Keratinocyte (primary cell): ENCODE results near the gene THBS2. TPM values are rescaled to one million over a fixed set of nuclear protein-coding genes. Genes with fewer than 3 reads are reported as not detected.
A peak's percentile ranks its signal among the peaks of the same experiment; 100 is the strongest.
"Not testable (repeated sequence)": the region's sequence is repeated elsewhere in the genome, so short reads cannot be mapped to it uniquely, and the experiment has no call there.

ENCODE experiments used
- DNase-seq: peaks from one replicate; pipeline ENCODE4 v3.0.0-alpha.2; 2011; ENCODE audit warnings: low read depth, missing footprints, low spot score
- FAIRE-seq: peaks from 2 replicates; lab custom pipeline; 2011; peaks lifted over from hg19 to GRCh38; lab: Jason Lieb, UNC
- H2AFZ ChIP-seq: 2 replicates; pipeline ENCODE4 v1.6.0; 2012; ENCODE audit warnings: low read length, control low read depth, inconsistent platforms; ENCODE audit not compliant: control insufficient read depth
- H3K27ac ChIP-seq: 2 replicates; pipeline ENCODE4 v1.5.1; 2011; ENCODE audit warnings: low read length; ENCODE audit not compliant: control insufficient read depth, insufficient read depth
- H3K27me3 ChIP-seq: 3 replicates; pipeline ENCODE4 v1.6.0; 2011; ENCODE audit warnings: low read length; ENCODE audit not compliant: control insufficient read depth, insufficient read depth; ENCODE audit errors: extremely low read depth
- H3K36me3 ChIP-seq, 2 experiments: 2 replicates in 1 of 2; 3 replicates in 1 of 2; pipeline ENCODE4 v1.5.1; 2011; ENCODE audit warnings: low read length in 2 of 2, mild to moderate bottlenecking in 1 of 2; ENCODE audit not compliant: control insufficient read depth in 2 of 2, insufficient read depth in 2 of 2; ENCODE audit errors: extremely low read depth in 1 of 2
- H3K4me1 ChIP-seq: 3 replicates; pipeline ENCODE4 v1.5.1; 2011; ENCODE audit warnings: low read length; ENCODE audit not compliant: control insufficient read depth, insufficient read depth; ENCODE audit errors: extremely low read depth
- H3K4me2 ChIP-seq: 3 replicates; pipeline ENCODE4 v1.6.0; 2011; ENCODE audit warnings: low read depth, low read length; ENCODE audit not compliant: control insufficient read depth, insufficient read depth; ENCODE audit errors: extremely low read depth
- H3K4me3 ChIP-seq, 3 experiments: fragments of 200-600 bp in 1 of 3; sonication (generic) in 1 of 3; 2 replicates in 2 of 3; 3 replicates in 1 of 3; pipeline ENCODE4 v1.5.1; 2011 to 2016; ENCODE audit warnings: low read length in 3 of 3, mild to moderate bottlenecking in 3 of 3, control low read depth in 2 of 3, inconsistent platforms in 1 of 3, low read depth in 1 of 3, mixed read lengths in 1 of 3, mixed run types in 1 of 3, moderate library complexity in 1 of 3; ENCODE audit not compliant: control insufficient read depth in 2 of 3, insufficient read depth in 2 of 3; ENCODE audit errors: extremely low read depth in 1 of 3
- H3K79me2 ChIP-seq: 2 replicates; pipeline ENCODE4 v1.6.0; 2012; ENCODE audit warnings: low read length; ENCODE audit not compliant: control insufficient read depth, insufficient read depth
- H3K9ac ChIP-seq: 3 replicates; pipeline ENCODE4 v1.6.0; 2011; ENCODE audit warnings: low read length; ENCODE audit not compliant: control insufficient read depth, insufficient read depth; ENCODE audit errors: extremely low read depth
- H3K9me1 ChIP-seq: 3 replicates; pipeline ENCODE4 v1.6.0; 2011; ENCODE audit warnings: low read length; ENCODE audit not compliant: control insufficient read depth, insufficient read depth; ENCODE audit errors: extremely low read depth
- H3K9me3 ChIP-seq: 2 replicates; pipeline ENCODE4 v1.5.1; 2012; ENCODE audit warnings: low read depth, low read length; ENCODE audit not compliant: control insufficient read depth
- H4K20me1 ChIP-seq: 3 replicates; pipeline ENCODE4 v1.6.0; 2011; ENCODE audit warnings: low read length; ENCODE audit not compliant: control insufficient read depth, insufficient read depth; ENCODE audit errors: extremely low read depth
- CTCF ChIP-seq, 3 experiments: IDR thresholded peaks in 1 of 3; conservative IDR thresholded peaks in 1 of 3; optimal IDR thresholded peaks in 1 of 3; 2 replicates in 2 of 3; 3 replicates in 1 of 3; pipeline versions ENCODE3 to v1.5.1; 2011; ENCODE audit warnings: low read length in 3 of 3, mild to moderate bottlenecking in 3 of 3, moderate library complexity in 2 of 3, control low read depth in 1 of 3, inconsistent platforms in 1 of 3; ENCODE audit not compliant: insufficient read depth in 2 of 3; ENCODE audit errors: extremely low read depth in 1 of 3
- EZH2 ChIP-seq: IDR thresholded peaks from one replicate; pipeline ENCODE4 v1.6.1; 2012; ENCODE audit warnings: inconsistent platforms, mild to moderate bottlenecking, low read length, moderate library complexity
- dilution Hi-C: fragments of 300-500 bp; cut with MboI; formaldehyde crosslinking; loops from one replicate; pipeline ENCODE4 v1.7.0; 2020; ENCODE audit warnings: low sequenced_read_pairs; ENCODE audit not compliant: extremely low pct_ligation_motif_present
- polyA plus RNA-seq, 5 experiments: library from polyadenylated mRNA; depleted of rRNA in 3 of 5; stranded (reverse) in 3 of 5; stranded (forward) in 1 of 5; unstranded in 1 of 5; fragments of >200 nt; gene quantifications; 1 replicate in 1 of 5; 2 replicates in 3 of 5; 3 replicates in 1 of 5; pipeline versions ENCODE4 v1.2.1 to v1.2.3, GENCODE V29; 2011 to 2012; ENCODE audit warnings: missing spikeins in 2 of 5, low read depth in 1 of 5, low replicate concordance in 1 of 5

Gene THBS2
- polyA plus RNA-seq, 1 donor (not counting 4 experiments of a cell fraction or from before 2014, with no cell fraction given), result 533 TPM

- dilution Hi-C loops, result no loop called here
- Histone ChIP-seq H3K4me3 (no peak overlapping the region), H4K20me1 (no peaks in the 10 kb centered on the region), H3K9ac (peak overlapping the region; percentile 22), H3K4me2 (no peak overlapping the region), H3K9me3 (no peaks in the 10 kb centered on the region), H3K27me3 (no peaks in the 10 kb centered on the region), H3K4me1 (peaks cover 12% of the 10 kb centered on the region), H3K36me3 (peaks cover 14 to 20% of the 10 kb centered on the region in 2 experiments), H3K9me1 (no peaks in the 10 kb centered on the region), H3K27ac (peak overlapping the region; percentile 60), H2AFZ (no peak overlapping the region), H3K79me2 (no peaks in the 10 kb centered on the region)
- DNase-seq (no peak), FAIRE-seq (no peak)
- TF ChIP-seq EZH2 (no peak), CTCF (optimal IDR thresholded peaks at IDR 0.05 in 1 of 3, IDR thresholded peaks at IDR 0.05 in 1 of 3, conservative IDR thresholded peaks at IDR 0.05 in 1 of 3; ENCODE audit: extremely low read depth in 1 of 3, insufficient read depth in 2 of 3, low read length in 3 of 3) (no peak)
Measured at GRCh38 chr6:169215201-169215681, 38.4 kb downstream of the THBS2 start.

GRCh38 chr6:169214789-169215188, 38.9 kb downstream of the THBS2 start:
- DNase-seq, H2AFZ ChIP-seq, H3K9me3 ChIP-seq, dilution Hi-C loops, H3K9me1 ChIP-seq, H3K4me3 ChIP-seq, H3K79me2 ChIP-seq, H3K4me2 ChIP-seq, H3K27me3 ChIP-seq, H4K20me1 ChIP-seq: not testable (repeated sequence)
- FAIRE-seq, result peak; percentile 79
- peaks cover 12% of the 10 kb centered on the region for H3K4me1 ChIP-seq
- peaks cover 11 to 16% of the 10 kb centered on the region in 2 experiments for H3K36me3 ChIP-seq
- peak overlapping the region; percentile 60 for H3K27ac ChIP-seq
- peak overlapping the region; percentile 22 for H3K9ac ChIP-seq
